ENCODE data around the gene DARS1.
"Not testable (repeated sequence)": the region's sequence is repeated elsewhere in the genome, so short reads cannot be mapped to it uniquely, and the experiment has no call there.

Gene DARS1

GRCh38 chr2:135980434-135981079 is 4.9 kb downstream of the DARS1 start:
- DNase-seq = no peak

GRCh38 chr2:135975702-135976101 is 9.7 kb downstream of the DARS1 start:
- no peak for DNase-seq

GRCh38 chr2:135974036-135974435 is 11.4 kb downstream of the DARS1 start:
- DNase-seq = no peak

- no peak for DNase-seq
Measured at GRCh38 chr2:135969655-135970387, 15.6 kb downstream of the DARS1 start.

- no peak for DNase-seq
Measured at GRCh38 chr2:135965756-135966155, 19.7 kb downstream of the DARS1 start.

GRCh38 chr2:135964404-135964803 is 21.0 kb downstream of the DARS1 start:
- not testable (repeated sequence) for DNase-seq

- no peak for DNase-seq
Measured at GRCh38 chr2:135963841-135964240, 21.6 kb downstream of the DARS1 start.

- no peak for DNase-seq
Measured at GRCh38 chr2:135962366-135963123, 22.9 kb downstream of the DARS1 start.

GRCh38 chr2:135960656-135961551 is 24.5 kb downstream of the DARS1 start:
- DNase-seq = peak in 2 of 6 experiments; percentile 40 to 50

GRCh38 chr2:135960150-135960549 is 25.3 kb downstream of the DARS1 start:
- DNase-seq = no peak

GRCh38 chr2:135958927-135959326 is 26.5 kb downstream of the DARS1 start:
- not testable (repeated sequence) for DNase-seq

GRCh38 chr2:135954020-135954601 is 31.3 kb downstream of the DARS1 start:
- no peak for DNase-seq

GRCh38 chr2:135952891-135953290 is 32.5 kb downstream of the DARS1 start:
- DNase-seq = no peak

- no peak for DNase-seq
Measured at GRCh38 chr2:135951041-135951583, 34.3 kb downstream of the DARS1 start.

GRCh38 chr2:135949451-135950234 is 35.8 kb downstream of the DARS1 start:
- DNase-seq = no peak

- DNase-seq = no peak
Measured at GRCh38 chr2:135948642-135949355, 36.6 kb downstream of the DARS1 start.

GRCh38 chr2:135948141-135948540 is 37.3 kb downstream of the DARS1 start:
- no peak for DNase-seq

GRCh38 chr2:135947483-135947882 is 37.9 kb downstream of the DARS1 start:
- DNase-seq = no peak

GRCh38 chr2:135945526-135945925 is 39.9 kb downstream of the DARS1 start:
- no peak for DNase-seq

- no peak for DNase-seq
Measured at GRCh38 chr2:135944625-135945024, 40.8 kb downstream of the DARS1 start.
